Loucy (cell line): ENCODE data around the gene RAB9B.
A peak's percentile ranks its signal among the peaks of the same experiment; 100 is the strongest.

ENCODE experiments used
- H2AFZ ChIP-seq: fragments of 200-600 bp; sonication (generic); 2 replicates; pipeline ENCODE4 v1.6.0; 2016; ENCODE audit warnings: antibody characterized with exemption, mild to moderate bottlenecking, low read length, moderate library complexity
- H3F3A ChIP-seq: fragments of 200-600 bp; 2 replicates; pipeline ENCODE4 v1.6.0; 2016; ENCODE audit warnings: antibody characterized with exemption, low read depth, mild to moderate bottlenecking
- H3K27me3 ChIP-seq: fragments of 200-600 bp; sonication (generic); 2 replicates; pipeline ENCODE4 v1.6.1; 2014; ENCODE audit warnings: low read length, mild to moderate bottlenecking; ENCODE audit not compliant: insufficient read depth, poor library complexity, severe bottlenecking
- H3K36me3 ChIP-seq: fragments of 200-600 bp; sonication (generic); 2 replicates; pipeline ENCODE4 v1.6.1; 2016; ENCODE audit warnings: low read length; ENCODE audit not compliant: insufficient read depth
- H3K4me1 ChIP-seq: fragments of 200-600 bp; sonication (generic); 2 replicates; pipeline ENCODE4 v1.5.1; 2014; ENCODE audit warnings: low read length, mild to moderate bottlenecking; ENCODE audit not compliant: insufficient read depth, poor library complexity, severe bottlenecking
- H3K4me2 ChIP-seq: fragments of 200-600 bp; sonication (generic); 2 replicates; pipeline ENCODE4 v1.6.0; 2014; ENCODE audit warnings: antibody characterized with exemption, low read length, low read depth, mild to moderate bottlenecking; ENCODE audit not compliant: poor library complexity, severe bottlenecking
- H3K4me3 ChIP-seq: fragments of 200-600 bp; sonication (generic); 2 replicates; pipeline ENCODE4 v1.5.1; 2014; ENCODE audit warnings: low read length, mild to moderate bottlenecking, mixed read lengths; ENCODE audit not compliant: poor library complexity, severe bottlenecking
- H3K79me2 ChIP-seq: fragments of 200-600 bp; sonication (generic); 2 replicates; pipeline ENCODE4 v1.6.1; 2014; ENCODE audit warnings: low read length; ENCODE audit not compliant: insufficient read depth
- H3K9ac ChIP-seq: fragments of 200-600 bp; sonication (generic); 2 replicates; pipeline ENCODE4 v1.6.0; 2014; ENCODE audit warnings: mild to moderate bottlenecking, low read depth, low read length, moderate library complexity; ENCODE audit not compliant: poor library complexity, severe bottlenecking
- H3K9me2 ChIP-seq: fragments of 200-600 bp; sonication (generic); replicated peaks from 2 replicates; pipeline ENCODE4 v1.6.1; 2016; ENCODE audit warnings: low read depth, low read length, mixed read lengths
- H3K9me3 ChIP-seq: fragments of 200-600 bp; sonication (generic); 2 replicates; pipeline ENCODE4 v1.6.1; 2014; ENCODE audit warnings: mild to moderate bottlenecking, antibody characterized with exemption, low read length, low read depth; ENCODE audit not compliant: insufficient read depth
- H4K20me1 ChIP-seq: fragments of 200-600 bp; sonication (generic); 2 replicates; pipeline ENCODE4 v1.6.0; 2014; ENCODE audit warnings: antibody characterized with exemption, low read length, mild to moderate bottlenecking; ENCODE audit not compliant: insufficient read depth, poor library complexity, severe bottlenecking
- CTCF ChIP-seq: fragments of 200-600 bp; sonication (generic); conservative IDR thresholded peaks from 2 replicates; pipeline ENCODE4 v1.5.1; 2014; ENCODE audit warnings: mild to moderate bottlenecking, antibody characterized with exemption, low read length
- EZH2phosphoT487 ChIP-seq: fragments of 200-600 bp; IDR thresholded peaks from 2 replicates; pipeline ENCODE4 v1.6.1; 2018; ENCODE audit warnings: antibody characterized with exemption, mild to moderate bottlenecking, moderate library complexity, borderline replicate concordance

The RAB9B gene, protein sequence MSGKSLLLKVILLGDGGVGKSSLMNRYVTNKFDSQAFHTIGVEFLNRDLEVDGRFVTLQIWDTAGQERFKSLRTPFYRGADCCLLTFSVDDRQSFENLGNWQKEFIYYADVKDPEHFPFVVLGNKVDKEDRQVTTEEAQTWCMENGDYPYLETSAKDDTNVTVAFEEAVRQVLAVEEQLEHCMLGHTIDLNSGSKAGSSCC

DNA sequence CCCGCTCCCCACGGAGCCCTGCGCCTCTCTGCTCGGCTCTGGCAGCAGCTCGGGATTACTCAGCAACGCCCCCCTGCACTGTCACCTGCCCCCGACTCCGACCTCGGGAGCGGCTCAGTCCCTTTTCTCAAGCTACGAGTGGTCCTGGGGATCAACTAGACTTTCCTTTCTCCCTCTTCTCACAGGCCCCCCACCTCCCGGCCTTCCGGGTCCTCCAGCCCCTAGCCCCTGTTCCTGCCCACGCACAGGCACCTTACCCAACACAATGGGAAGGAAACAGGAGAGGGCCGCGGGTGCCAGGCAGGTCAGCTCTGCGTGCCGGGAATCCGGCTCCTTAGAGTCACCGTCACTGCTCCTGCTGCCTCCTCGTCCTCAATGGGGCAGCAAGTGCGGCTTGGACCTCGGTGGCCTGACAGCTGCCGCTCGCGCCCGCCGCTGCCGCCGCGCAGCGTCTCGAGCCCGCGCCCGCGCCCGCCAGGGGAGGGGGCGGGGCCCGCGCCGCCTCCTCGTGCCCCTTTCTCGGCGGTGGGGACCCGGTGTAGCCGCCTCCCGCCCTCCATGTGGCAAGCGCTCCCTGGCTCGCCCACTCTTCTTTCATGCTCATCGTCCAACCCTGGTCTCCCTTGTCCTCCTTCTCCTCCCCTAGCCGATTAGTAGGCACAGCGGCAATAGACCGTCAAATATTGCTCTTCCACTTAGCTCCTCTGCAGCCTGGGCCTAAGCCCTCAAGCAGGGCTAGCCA lies at the start of gene RAB9B:
Gene RAB9B (minus strand): TSS at position 455 of the 742 bp plus-strand sequence. CDS start 6,473 bp downstream, outside the sequence.
- no peaks in the 10 kb centered on the region for H3K27me3 ChIP-seq
- no peaks in the 10 kb centered on the region for H3K4me1 ChIP-seq
- H3K9me3 ChIP-seq = no peaks in the 10 kb centered on the region
- no peaks in the 10 kb centered on the region for H3K79me2 ChIP-seq
- H4K20me1 ChIP-seq = no peaks in the 10 kb centered on the region
- H2AFZ ChIP-seq = peak within 1 kb of the TSS; percentile 92
- no peaks in the 10 kb centered on the region for H3K9me2 ChIP-seq
- H3K4me3 ChIP-seq = peak within 1 kb of the TSS; percentile 80
- H3F3A ChIP-seq = no peaks in the 10 kb centered on the region
- TF ChIP-seq EZH2phosphoT487 (no peak), CTCF (no peak)
- no peaks in the 10 kb centered on the region for H3K36me3 ChIP-seq
- H3K9ac ChIP-seq = peak within 1 kb of the TSS; percentile 66
- H3K4me2 ChIP-seq = peak within 1 kb of the TSS; percentile 79

DNA sequence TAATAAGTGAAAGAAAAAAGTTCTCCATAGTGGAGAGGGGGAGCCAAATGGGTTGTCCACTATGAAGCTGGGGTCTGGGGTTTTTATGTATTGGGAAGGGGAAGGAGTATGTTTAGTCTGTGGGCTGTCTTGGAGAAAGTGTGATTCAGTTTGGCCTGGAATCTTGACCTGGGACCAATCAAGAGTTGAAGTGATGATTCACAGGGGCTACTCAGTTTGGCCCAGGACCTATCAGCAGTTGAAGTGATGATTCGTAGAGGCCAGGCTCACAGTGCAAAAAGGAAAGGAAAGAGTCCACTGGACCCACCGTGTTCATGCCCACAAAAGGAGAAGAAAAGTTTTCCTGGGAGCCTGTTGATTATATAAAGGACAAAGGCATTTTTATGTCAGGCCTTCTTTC lies 47.3 kb upstream of the RAB9B start:
- no peaks in the 10 kb centered on the region for H3K4me1 ChIP-seq
- no peak for TF ChIP-seq CTCF
- TF ChIP-seq EZH2phosphoT487 = no peak
- H3K9me3 ChIP-seq = peaks cover 6% of the 10 kb centered on the region; the same call in 1 of the 2 replicates
- H3K4me3 ChIP-seq = no peak overlapping the region
- H3K4me2 ChIP-seq = no peak overlapping the region
- H3K27me3 ChIP-seq = no peaks in the 10 kb centered on the region
- H3K9me2 ChIP-seq = no peaks in the 10 kb centered on the region
- H3K79me2 ChIP-seq = no peaks in the 10 kb centered on the region
- no peaks in the 10 kb centered on the region for H4K20me1 ChIP-seq
- H3K36me3 ChIP-seq = no peaks in the 10 kb centered on the region
- no peak overlapping the region for H3K9ac ChIP-seq
- no peaks in the 10 kb centered on the region for H3F3A ChIP-seq
- no peak overlapping the region for H2AFZ ChIP-seq

DNA sequence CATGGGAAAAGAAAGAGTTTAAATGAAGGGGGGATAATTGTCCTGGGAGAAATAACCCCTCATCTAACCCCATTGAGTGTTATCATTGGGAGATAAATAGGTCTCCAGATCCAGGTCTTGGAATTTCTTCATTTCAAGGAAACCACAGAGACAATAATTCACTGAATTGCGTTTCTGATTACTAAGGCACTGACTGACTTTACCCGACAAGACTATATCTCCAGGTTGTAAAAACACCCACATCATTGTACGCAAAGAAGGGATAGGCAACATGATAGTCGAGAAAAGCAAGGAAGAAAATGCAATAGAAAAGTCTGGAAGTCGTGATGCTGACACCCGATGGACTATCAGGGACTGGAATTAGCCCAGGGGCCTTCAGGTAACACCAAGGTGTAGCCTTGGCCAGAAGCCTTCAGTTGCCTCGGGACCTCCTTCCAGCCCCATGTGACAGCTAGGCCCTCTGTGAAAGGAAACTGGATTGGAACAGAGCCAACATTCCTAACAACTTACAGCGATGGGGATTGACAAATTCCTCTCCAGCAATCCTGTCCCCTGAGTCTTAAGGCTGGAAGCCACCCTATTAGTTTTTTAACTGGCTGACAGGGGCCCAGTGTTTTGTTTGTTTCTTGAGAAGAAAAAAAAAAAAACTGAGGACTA lies 46.5 kb upstream of the RAB9B start:
- Histone ChIP-seq H3K9ac (no peak overlapping the region), H4K20me1 (no peaks in the 10 kb centered on the region), H3K4me2 (no peak overlapping the region), H3K4me3 (no peak overlapping the region), H3F3A (no peaks in the 10 kb centered on the region), H3K9me3 (no peaks in the 10 kb centered on the region), H2AFZ (no peak overlapping the region), H3K79me2 (no peaks in the 10 kb centered on the region), H3K27me3 (no peaks in the 10 kb centered on the region), H3K9me2 (no peaks in the 10 kb centered on the region), H3K4me1 (no peaks in the 10 kb centered on the region), H3K36me3 (no peaks in the 10 kb centered on the region)
- TF ChIP-seq EZH2phosphoT487 = no peak
- TF ChIP-seq CTCF = no peak
